HG03354 (cell line): Measurements from ENCODE around the gene SLC25A47.

Experiments
- ATAC-seq: cut with Tn5 transposase; IDR thresholded peaks from one replicate; pipeline ENCODE4 v1.9.1; 2021; ENCODE audit warnings: mild to moderate bottlenecking; ENCODE audit not compliant: unreplicated experiment, poor library complexity, severe bottlenecking

Gene SLC25A47

DNA sequence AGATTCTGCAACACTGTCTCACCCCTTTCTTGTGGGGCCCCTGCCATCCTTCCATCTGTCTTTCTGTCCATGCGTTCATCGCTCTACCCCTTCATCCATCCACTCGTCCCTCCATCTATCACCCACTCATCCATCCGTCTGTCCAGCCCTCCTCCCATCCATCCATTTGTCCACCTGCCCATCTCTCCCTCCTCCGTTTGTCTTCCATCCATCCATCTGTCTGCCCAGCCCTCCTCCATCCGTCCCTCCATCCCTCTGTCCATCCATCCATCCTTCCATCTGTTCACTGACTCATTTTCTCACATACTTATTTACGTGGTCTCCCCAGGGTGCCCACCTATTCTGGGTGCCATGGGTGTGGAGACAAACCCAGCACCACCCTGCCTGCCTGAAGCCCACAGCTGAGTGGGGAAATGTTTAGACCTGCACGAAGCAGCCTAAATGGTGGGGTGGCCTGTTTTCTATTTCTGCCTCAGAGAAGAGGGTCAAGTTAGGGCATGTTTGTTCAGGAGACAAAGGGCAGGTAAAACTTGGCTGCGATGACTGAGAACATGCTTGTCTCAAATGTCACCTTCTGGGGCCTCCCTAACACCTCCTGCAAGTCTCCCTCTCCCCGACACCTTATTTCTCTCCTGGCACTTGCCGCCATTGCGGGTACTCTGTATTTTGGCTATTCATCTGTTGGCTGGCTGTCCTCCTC lies 2.8 kb upstream of the SLC25A47 start:
- ATAC-seq = no peak

GRCh38 chr14:100321473-100322137 lies 1.5 kb upstream of the SLC25A47 start:
- no peak for ATAC-seq

DNA sequence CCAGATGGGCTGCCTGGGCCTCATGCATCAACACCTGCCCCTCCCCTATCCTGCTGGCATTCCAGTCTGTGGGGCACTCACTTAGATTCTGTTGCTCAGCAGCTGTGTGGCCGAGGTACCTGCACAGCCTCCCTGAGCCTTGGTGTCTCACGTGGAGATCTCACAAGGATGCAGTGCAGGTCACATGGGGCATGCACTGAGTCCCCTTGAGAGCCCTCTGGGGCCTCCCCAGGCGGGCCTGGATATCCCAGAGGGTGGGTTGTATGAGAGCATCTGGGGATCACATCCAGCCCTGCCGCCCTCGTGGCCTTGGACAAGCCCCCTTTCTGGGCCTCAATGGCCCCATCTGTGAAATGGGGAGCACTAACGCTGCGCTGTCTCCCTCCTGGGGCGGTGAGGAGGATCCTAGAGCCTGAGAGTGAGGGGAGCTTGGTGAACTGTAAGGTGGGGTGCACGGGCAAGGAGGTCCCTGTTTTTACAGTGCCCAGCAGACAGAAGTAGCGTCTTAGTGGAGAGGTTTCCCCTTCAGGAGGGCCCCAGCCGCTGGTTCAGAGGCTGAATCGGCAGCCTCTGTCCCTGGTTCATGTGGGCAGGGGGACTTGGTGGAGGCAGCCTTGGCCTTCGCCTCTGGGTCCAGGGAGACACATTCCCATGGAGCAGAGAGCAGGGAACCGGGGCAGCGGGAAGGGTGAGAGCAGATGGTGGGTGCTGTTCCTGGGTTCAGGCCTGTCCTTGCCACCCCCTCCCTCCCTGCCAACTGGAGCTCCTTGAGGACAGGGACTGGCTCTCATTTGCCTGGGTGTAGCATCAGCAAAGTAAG lies 791 bp upstream of the SLC25A47 start:
- ATAC-seq = no peak

DNA sequence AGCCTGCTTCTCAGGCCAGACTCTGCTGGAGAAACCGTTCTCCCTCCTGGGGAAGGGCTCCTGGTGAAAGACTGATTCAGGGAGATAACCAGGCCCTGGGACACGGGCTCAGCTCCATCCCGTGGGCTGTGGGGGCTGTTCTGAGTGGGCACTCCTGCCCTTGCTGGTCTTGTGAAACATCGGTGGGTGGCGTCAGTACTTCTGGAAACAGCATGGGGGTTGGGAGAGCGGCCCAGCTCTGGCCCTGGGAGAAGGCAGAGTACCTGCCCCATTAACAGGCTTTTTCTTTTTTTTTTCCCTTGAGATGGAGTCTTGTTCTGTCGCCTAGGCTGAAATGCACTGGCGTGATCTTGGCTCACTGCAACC lies 786 bp downstream of the SLC25A47 start:
- no peak for ATAC-seq

DNA sequence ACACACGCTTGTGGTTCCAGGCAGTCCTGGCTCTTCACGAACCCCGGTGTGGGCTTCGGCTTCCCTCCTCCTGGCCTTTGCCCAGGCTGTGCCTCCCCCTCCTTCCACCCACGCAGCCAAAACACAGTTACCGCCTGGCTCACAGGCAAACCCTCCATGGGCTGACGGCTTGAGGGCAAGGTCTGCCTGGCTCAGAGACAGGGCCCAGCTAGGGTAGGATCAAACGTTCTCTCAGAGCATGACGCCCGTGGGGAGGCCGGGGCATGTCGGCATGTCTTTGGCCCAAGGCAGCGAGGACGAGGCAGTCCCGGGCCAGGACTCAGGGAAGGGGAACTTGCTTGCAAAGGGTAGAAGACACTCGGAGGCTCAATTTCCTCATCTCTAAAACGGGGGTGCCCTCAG lies 2.1 kb downstream of the SLC25A47 start:
- no peak for ATAC-seq

GRCh38 chr14:100325958-100326357 lies 2.8 kb downstream of the SLC25A47 start:
- ATAC-seq = no peak

- ATAC-seq = no peak
These were observed 4.0 kb downstream of the SLC25A47 start for GRCh38 chr14:100327128-100327527.

DNA sequence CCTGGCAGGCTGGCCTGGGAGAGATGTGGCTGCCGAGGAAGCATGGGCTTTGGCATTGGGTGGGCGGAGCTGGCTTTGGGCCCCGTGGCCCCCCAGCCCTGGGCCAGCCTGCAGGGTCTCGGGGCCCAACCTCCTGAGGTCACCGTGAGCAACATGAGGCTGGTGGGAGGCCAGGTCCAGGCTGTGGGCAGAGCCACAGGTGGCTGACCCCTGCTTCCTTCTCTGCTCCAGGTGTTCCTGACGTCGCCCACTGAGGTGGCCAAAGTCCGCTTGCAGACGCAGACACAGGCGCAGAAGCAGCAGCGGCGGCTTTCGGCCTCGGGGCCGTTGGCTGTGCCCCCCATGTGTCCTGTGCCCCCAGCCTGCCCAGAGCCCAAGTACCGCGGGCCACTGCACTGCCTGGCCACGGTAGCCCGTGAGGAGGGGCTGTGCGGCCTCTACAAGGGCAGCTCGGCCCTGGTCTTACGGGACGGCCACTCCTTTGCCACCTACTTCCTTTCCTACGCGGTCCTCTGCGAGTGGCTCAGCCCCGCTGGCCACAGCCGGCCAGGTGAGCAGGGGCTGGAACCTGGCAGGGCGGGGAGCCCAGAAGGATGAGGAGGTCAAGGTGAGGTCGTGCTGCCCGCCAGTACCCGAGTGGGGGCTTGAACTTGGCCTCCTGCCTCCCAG lies 5.5 kb downstream of the SLC25A47 start:
- no peak for ATAC-seq

- ATAC-seq = no peak
These were observed 6.3 kb downstream of the SLC25A47 start for GRCh38 chr14:100329233-100330006.

- no peak for ATAC-seq
These were observed 6.8 kb downstream of the SLC25A47 start for GRCh38 chr14:100330007-100330344.

GRCh38 chr14:100330388-100330931 lies 7.3 kb downstream of the SLC25A47 start:
- no peak for ATAC-seq

DNA sequence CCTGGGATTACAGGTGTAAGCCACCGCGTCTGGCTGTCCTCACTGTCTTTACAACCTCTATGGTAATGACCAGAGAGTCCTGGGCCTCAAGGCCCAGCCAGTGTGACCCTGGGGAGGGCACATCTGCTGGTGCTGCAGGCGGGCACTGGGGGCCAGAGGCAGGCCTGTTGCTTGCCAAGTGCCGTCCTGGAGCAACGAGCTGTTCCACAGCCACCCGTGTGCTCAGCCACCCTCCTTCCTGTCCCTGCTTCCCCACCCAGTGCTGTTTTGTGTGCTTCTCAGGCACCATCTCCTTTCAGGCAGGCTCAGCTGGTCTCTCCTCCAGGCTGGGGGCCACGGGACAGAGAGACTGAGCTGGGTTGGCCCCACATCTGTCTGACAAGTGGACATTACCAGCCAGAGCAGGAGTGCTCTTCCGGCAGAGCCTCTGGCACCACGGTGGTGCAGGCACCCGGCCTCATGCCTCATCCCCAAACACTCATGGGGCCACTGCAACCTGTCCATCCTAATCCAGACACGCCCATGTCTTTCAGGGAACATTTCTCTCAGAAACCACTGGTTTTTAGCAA lies 9.0 kb downstream of the SLC25A47 start:
- ATAC-seq = no peak

DNA sequence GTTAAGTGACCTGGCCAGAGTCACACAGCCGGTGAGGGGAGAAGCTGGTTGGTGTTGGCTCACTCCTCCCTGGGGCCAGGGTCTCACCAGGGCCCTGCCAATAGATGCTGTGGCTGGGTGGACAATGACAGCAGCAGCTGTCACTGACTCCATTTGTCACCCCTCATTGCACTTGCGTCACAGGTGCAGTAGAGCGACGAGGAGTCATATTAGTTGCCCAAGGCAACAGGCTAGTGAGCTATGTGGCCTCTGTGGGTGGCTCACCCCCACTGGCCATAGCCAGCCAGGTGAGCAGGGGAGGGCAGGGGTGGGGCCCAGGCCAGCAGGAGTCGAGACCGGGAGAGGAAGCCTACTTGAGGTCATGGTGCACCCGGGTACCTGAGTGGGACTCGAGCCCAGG lies 9.7 kb downstream of the SLC25A47 start:
- ATAC-seq = no peak

GRCh38 chr14:100333311-100333710 lies 10.2 kb downstream of the SLC25A47 start:
- no peak for ATAC-seq

DNA sequence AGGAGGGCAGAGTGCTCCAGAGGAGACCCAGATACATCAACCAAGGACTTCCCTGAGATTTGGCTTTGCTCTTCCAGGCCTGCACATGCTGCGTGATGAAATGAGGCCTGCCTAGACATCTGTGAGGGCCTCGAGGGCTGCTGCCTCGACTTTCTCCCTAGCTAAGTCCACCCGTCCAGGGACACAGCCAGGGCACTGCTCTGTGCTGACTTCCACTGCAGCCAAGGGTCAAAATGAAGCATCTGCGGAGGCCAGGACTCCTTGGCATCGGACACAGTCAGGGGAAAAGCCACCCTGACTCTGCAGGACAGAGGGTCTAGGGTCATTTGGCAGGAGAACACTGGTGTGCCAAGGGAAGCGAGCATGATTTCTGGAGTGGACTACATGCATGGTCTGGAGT lies 10.7 kb downstream of the SLC25A47 start:
- ATAC-seq = no peak

- ATAC-seq = no peak
These were observed 11.8 kb downstream of the SLC25A47 start for GRCh38 chr14:100334904-100335303.

- ATAC-seq = no peak
These were observed 13.7 kb downstream of the SLC25A47 start for GRCh38 chr14:100336618-100337530.

DNA sequence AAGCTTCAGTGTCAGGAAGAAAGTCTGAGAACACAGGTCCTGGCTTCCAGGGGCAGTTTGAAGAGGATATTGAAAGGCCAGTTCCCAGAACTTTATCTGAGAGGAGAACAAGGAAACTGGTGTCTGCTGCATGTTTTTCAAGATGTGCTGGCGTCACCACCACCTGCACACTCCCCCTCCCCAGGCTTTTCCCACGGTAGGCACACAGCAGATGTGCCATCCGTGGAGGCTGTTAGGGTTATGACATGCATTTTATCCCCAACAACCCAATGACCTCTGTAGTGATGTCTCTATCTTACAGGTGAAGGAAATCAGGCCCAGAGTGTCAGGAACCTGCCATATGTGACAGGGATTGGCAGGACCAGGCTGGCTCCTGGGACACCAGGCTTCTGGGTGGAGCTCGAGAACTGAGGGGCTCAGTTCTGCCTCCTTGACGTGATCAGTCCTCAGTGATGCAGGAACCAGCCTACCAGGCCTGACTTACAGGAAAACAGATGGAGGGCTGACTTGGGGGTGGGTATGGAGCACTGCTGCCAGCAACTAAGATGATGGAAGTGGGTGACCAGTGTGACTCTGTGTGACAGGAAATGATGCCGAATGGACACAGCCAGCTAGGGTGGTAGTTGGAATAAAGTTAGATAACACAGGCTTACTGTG lies 16.8 kb downstream of the SLC25A47 start:
- no peak for ATAC-seq
